CD4-positive, alpha-beta memory T cell (primary cell): ENCODE data around the gene MREG. TPM values are rescaled to one million over a fixed set of nuclear protein-coding genes. Genes with fewer than 3 reads are reported as not detected.

Source experiments
- CTCF ChIA-PET: fragments of 350-600 bp; sonication (Branson Sonifier 250); formaldehyde crosslinking; loops from one replicate; lab custom pipeline; 2021; ENCODE audit warnings: inconsistent platforms; ENCODE audit not compliant: partially characterized antibody; lab: Charles Lee
- POLR2A ChIA-PET: fragments of 350-600 bp; sonication (Branson Sonifier 250); formaldehyde crosslinking; loops from one replicate; lab custom pipeline; 2021; ENCODE audit not compliant: partially characterized antibody; lab: Charles Lee
- DNase-seq, 5 donors: peaks; one replicate each; pipeline versions ENCODE4 v3.0.0 to v3.0.0-alpha.2; 2020 to 2022; ENCODE audit warnings: mixed read lengths in 1 of 5
- H3K27ac ChIP-seq: one replicate; pipeline ENCODE4 v1.7.0; 2013; ENCODE audit warnings: low read depth, low read length
- H3K27me3 ChIP-seq: 2 replicates; pipeline ENCODE4 v1.7.0; 2013; ENCODE audit warnings: mild to moderate bottlenecking, low read length, moderate library complexity; ENCODE audit not compliant: insufficient read depth
- H3K36me3 ChIP-seq: 2 replicates; pipeline ENCODE4 v1.7.0; 2013; ENCODE audit warnings: mild to moderate bottlenecking, low read length, moderate library complexity; ENCODE audit not compliant: insufficient read depth
- H3K4me1 ChIP-seq: 2 replicates; pipeline ENCODE4 v1.7.0; 2013; ENCODE audit warnings: mild to moderate bottlenecking, low read length, moderate library complexity; ENCODE audit not compliant: insufficient read depth
- H3K4me3 ChIP-seq, 2 donors: one replicate each; pipeline ENCODE4 v1.7.0; 2013; ENCODE audit warnings: low read length in 2 of 2, mild to moderate bottlenecking in 1 of 2
- H3K9me3 ChIP-seq, 2 donors: one replicate each; pipeline ENCODE4 v1.7.0; 2013; ENCODE audit warnings: low read length in 2 of 2, control low read depth in 1 of 2; ENCODE audit not compliant: control insufficient read depth in 1 of 2
- H3K27ac Mint-ChIP-seq, 7 donors: one replicate each; pipeline ENCODE4 v1.8.0; 2020 to 2021; ENCODE audit warnings: mixed read lengths in 7 of 7, mild to moderate bottlenecking in 6 of 7, inconsistent platforms in 3 of 7, moderate library complexity in 3 of 7
- H3K27me3 Mint-ChIP-seq, 2 donors: one replicate each; pipeline ENCODE4 v1.8.0; 2020 to 2021; ENCODE audit warnings: mixed read lengths in 2 of 2
- H3K36me3 Mint-ChIP-seq, 2 donors: one replicate each; pipeline ENCODE4 v1.8.0; 2020 to 2021; ENCODE audit warnings: mixed read lengths in 2 of 2, inconsistent platforms in 1 of 2, mild to moderate bottlenecking in 1 of 2
- H3K4me1 Mint-ChIP-seq, 4 donors: one replicate each; pipeline ENCODE4 v1.8.0; 2020 to 2021; ENCODE audit warnings: mixed read lengths in 4 of 4, mild to moderate bottlenecking in 1 of 4
- H3K4me3 Mint-ChIP-seq, 8 donors: one replicate each; pipeline ENCODE4 v1.8.0; 2020 to 2021; ENCODE audit warnings: mixed read lengths in 8 of 8, mild to moderate bottlenecking in 7 of 8, moderate library complexity in 6 of 8, inconsistent platforms in 3 of 8
- H3K9me3 Mint-ChIP-seq, 8 donors: one replicate each; pipeline ENCODE4 v1.8.0; 2020 to 2021; ENCODE audit warnings: mixed read lengths in 8 of 8, mild to moderate bottlenecking in 5 of 8, inconsistent platforms in 3 of 8, moderate library complexity in 1 of 8
- intact Hi-C: fragments of 100-400 bp; cut with micrococcal nuclease; formaldehyde crosslinking; loops from one replicate; pipeline ENCODE4 v1.15.1; 2023
- polyA plus RNA-seq, 2 donors: library from polyadenylated mRNA; unstranded; fragments of 300-500 nt; fragmentation: Illumina TruSeq; gene quantifications; one replicate each; pipeline ENCODE4 v1.2.3, GENCODE V29; 2021
- total RNA-seq, 2 experiments: library from RNA; stranded (reverse); gene quantifications; one replicate each; pipeline ENCODE4 v1.2.3, GENCODE V29; 2021

The MREG gene
- total and polyA plus RNA-seq, 4 experiments from 2014 or later = 0.11 to 7.4 (median 4.7) TPM

DNA sequence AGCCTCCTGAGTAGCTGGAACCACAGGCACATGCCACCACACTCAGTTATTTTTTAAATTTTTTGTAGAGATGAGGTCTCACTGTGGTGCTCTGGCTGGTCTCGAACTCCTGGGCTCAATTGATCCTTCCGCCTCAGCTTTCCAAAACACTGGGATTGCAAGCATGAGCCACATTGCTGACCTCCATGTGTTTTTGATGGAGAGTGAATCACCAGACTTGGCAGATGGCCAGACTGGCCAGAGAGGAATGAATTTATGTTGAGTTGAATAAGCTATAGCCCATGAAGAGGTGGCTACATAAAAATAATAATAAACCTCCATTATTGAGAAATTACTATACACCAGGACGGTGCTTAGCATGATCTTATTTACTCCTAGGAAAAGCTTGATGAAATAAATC is 91.5 kb downstream of the MREG start:
- peaks cover 4 to 9% of the 10 kb centered on the region in 2 donors for H3K27me3 Mint-ChIP-seq
- H3K36me3 ChIP-seq = no peaks in the 10 kb centered on the region
- no peaks in the 10 kb centered on the region for H3K4me1 Mint-ChIP-seq
- H3K4me1 ChIP-seq = no peaks in the 10 kb centered on the region
- H3K36me3 Mint-ChIP-seq = no peaks in the 10 kb centered on the region
- no peak for DNase-seq
- ChIA-PET POLR2A (no interaction called here), CTCF (interaction anchor here (0.8 kb wide), 1 partner anchor 9 kb away, joined by 3 read pairs; no protein-coding TSS in a partner anchor)
- intact Hi-C loops = loop anchor here (5.0 kb wide), 1 partner anchor 650 kb away; no protein-coding TSS in a partner anchor
- no peaks in the 10 kb centered on the region for H3K9me3 ChIP-seq
- no peak overlapping the region for H3K27ac ChIP-seq
- no peaks in the 10 kb centered on the region for H3K9me3 Mint-ChIP-seq
- H3K27me3 ChIP-seq = no peaks in the 10 kb centered on the region
- H3K4me3 ChIP-seq = no peak overlapping the region
- H3K27ac Mint-ChIP-seq = no peak overlapping the region
- no peak overlapping the region for H3K4me3 Mint-ChIP-seq

DNA sequence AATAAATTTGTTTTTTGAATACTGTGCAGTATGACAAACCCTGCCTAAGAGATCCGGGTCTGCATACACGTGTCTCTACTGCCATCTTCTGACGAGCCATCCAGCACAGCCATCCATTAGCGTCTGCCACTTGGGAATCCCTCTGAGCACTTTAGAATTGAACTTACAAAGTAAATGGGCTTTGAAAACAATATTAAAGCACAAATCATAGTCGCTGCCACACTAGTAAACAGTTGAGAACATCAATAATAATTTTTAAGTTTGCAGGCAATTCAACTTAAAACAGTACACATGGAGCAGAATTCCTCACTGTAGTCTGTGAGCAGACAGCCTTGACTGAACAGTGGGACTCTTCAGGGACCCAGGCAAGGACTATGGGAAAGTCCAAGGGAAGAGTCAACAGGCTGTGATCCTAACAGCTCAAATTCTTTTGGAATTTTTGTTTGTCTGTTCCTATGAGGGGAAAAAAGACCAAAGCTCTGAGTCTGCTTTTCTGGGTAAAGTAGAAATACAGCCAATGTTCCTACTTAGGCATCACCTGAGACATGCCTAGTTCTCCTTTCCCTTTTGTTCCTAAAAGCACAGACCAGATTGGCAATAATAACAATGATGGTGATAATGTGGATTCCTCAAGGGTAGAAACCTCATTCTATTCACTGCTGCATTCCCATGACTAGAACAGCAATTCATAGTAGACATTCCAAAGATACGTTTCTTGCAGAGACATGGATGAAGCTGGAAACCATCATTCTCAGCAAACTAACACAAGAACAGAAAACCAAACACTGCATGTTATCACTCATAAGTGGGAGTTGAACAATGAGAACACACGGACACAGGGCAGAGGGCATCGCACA is 92.9 kb downstream of the MREG start:
- POLR2A ChIA-PET = no interaction called here
- intact Hi-C loops = loop anchor here (1.0 to 5.0 kb wide), 2 partner anchors 466 to 648 kb away; no protein-coding TSS in a partner anchor
- no peak overlapping the region for H3K27ac Mint-ChIP-seq

GRCh38 chr2:215919624-215920243 is 93.6 kb downstream of the MREG start:
- H3K27ac ChIP-seq = no peak overlapping the region
- Mint-ChIP-seq H3K27ac (no peak overlapping the region), H3K4me3 (no peak overlapping the region), H3K9me3 (no peaks in the 10 kb centered on the region), H3K4me1 (no peaks in the 10 kb centered on the region), H3K36me3 (no peaks in the 10 kb centered on the region), H3K27me3 (peaks cover 4 to 5% of the 10 kb centered on the region in 2 donors)
- no peaks in the 10 kb centered on the region for H3K4me1 ChIP-seq
- H3K9me3 ChIP-seq = no peaks in the 10 kb centered on the region
- H3K4me3 ChIP-seq = no peak overlapping the region
- H3K27me3 ChIP-seq = no peaks in the 10 kb centered on the region
- intact Hi-C loops = loop anchor here (1.0 to 5.0 kb wide), 2 partner anchors 465 to 647 kb away; no protein-coding TSS in a partner anchor
- ChIA-PET POLR2A (no interaction called here), CTCF (interaction anchor here (0.6 to 1.4 kb wide), 2 partner anchors 8 to 650 kb away, joined by 3 read pairs; no protein-coding TSS in a partner anchor)
- H3K36me3 ChIP-seq = no peaks in the 10 kb centered on the region
- DNase-seq = peak in 1 of 5 donors; percentile 3

More for the DNA sequence above, 92.9 kb downstream of the MREG start:
- no peak overlapping the region for H3K4me3 ChIP-seq
- H3K27ac ChIP-seq = no peak overlapping the region
- H3K27me3 Mint-ChIP-seq = peaks cover 4 to 8% of the 10 kb centered on the region in 2 donors
- no peaks in the 10 kb centered on the region for H3K4me1 Mint-ChIP-seq
- no peaks in the 10 kb centered on the region for H3K9me3 ChIP-seq
- H3K4me3 Mint-ChIP-seq = no peak overlapping the region
- no peaks in the 10 kb centered on the region for H3K4me1 ChIP-seq
- CTCF ChIA-PET = interaction anchor here (0.8 to 1.0 kb wide), 2 partner anchors 12 to 468 kb away, joined by 3 to 4 read pairs; no protein-coding TSS in a partner anchor
- no peaks in the 10 kb centered on the region for H3K36me3 ChIP-seq
- H3K27me3 ChIP-seq = no peaks in the 10 kb centered on the region
- peak; percentile 43 to 50 (median 46) for DNase-seq
- no peaks in the 10 kb centered on the region for H3K9me3 Mint-ChIP-seq
- no peaks in the 10 kb centered on the region for H3K36me3 Mint-ChIP-seq

DNA sequence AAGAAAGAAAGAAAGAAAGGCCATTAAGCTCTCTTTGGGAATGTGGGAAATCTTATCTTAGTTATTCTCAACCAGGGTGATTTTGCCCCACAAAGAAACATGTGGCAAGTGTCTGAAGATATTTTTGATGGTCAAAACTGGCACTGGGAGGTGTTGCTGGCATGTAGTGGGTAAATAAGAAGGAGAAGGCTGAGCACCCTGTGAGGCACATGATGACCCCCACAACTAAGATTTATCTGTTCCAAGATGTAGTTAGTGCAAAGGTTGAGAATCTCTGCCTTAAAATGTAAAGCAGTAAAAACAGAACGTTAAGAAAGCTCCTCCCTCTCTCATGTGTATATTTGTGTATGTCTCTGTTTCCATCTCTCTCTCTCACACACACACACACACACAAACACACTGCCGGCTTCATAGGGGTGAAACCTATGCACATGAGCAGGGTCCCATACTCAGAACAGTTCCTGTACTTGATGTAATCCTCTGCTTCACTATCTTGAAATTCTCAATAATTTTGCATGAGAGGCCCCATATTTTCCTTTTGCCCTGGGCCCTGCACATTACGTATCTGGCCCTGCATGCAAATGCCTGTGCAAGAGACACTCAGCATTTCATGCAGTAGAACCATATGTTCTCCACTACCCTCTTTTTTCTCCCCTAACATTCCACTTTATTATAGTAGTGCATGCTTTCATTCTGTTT is 94.3 kb downstream of the MREG start:
- H3K36me3 Mint-ChIP-seq = no peaks in the 10 kb centered on the region
- intact Hi-C loops = no loop called here

GRCh38 chr2:215917953-215918620 is 95.3 kb downstream of the MREG start:
- DNase-seq = no peak
- Mint-ChIP-seq H3K4me3 (no peak overlapping the region), H3K9me3 (no peaks in the 10 kb centered on the region), H3K4me1 (no peaks in the 10 kb centered on the region), H3K36me3 (no peaks in the 10 kb centered on the region), H3K27me3 (peaks cover 1 to 4% of the 10 kb centered on the region in 2 donors), H3K27ac (no peak overlapping the region)
- Histone ChIP-seq H3K27ac (no peak overlapping the region), H3K9me3 (no peaks in the 10 kb centered on the region), H3K27me3 (no peaks in the 10 kb centered on the region), H3K4me1 (no peaks in the 10 kb centered on the region), H3K4me3 (no peak overlapping the region), H3K36me3 (no peaks in the 10 kb centered on the region)
- CTCF ChIA-PET = interaction anchor here (1.4 to 2.0 kb wide), 3 partner anchors 10 to 463 kb away, joined by 3 to 4 read pairs (median 4); no protein-coding TSS in a partner anchor
- intact Hi-C loops = no loop called here
- POLR2A ChIA-PET = no interaction called here

More for the DNA sequence above, 94.3 kb downstream of the MREG start:
- Histone ChIP-seq H3K4me1 (no peaks in the 10 kb centered on the region), H3K36me3 (no peaks in the 10 kb centered on the region), H3K4me3 (no peak overlapping the region), H3K27me3 (no peaks in the 10 kb centered on the region), H3K27ac (no peak overlapping the region), H3K9me3 (no peaks in the 10 kb centered on the region)
- no peaks in the 10 kb centered on the region for H3K9me3 Mint-ChIP-seq
- no peak overlapping the region for H3K4me3 Mint-ChIP-seq
- H3K4me1 Mint-ChIP-seq = no peaks in the 10 kb centered on the region
- no peak for DNase-seq
- peaks cover 4 to 5% of the 10 kb centered on the region in 2 donors for H3K27me3 Mint-ChIP-seq
- POLR2A ChIA-PET = no interaction called here
- no peak overlapping the region for H3K27ac Mint-ChIP-seq
- CTCF ChIA-PET = interaction anchor here (0.6 to 2.0 kb wide), 4 partner anchors 9 to 1160 kb away, joined by 3 to 4 read pairs (median 3); no protein-coding TSS in a partner anchor

DNA sequence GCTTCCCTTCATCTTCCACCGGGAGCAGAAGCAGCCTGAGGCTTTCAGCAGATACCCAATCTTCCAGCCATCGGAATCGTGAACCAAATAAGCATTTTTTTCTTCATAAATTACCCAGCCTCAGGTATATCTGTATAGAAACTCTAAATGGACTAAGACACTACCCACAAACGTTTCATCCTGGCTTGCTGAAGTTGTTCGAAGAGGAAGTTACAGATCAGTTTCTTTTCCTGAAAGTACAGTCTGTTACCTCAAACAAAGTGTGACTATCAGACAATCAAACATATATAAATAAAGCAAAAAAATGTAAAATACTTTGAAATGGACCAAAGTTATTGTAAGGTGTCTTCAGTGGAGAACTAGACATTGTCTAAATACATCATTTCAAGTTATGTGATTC is 97.9 kb downstream of the MREG start:
- no peaks in the 10 kb centered on the region for H3K36me3 Mint-ChIP-seq
- no peaks in the 10 kb centered on the region for H3K4me1 Mint-ChIP-seq
- H3K9me3 Mint-ChIP-seq = no peaks in the 10 kb centered on the region
- Histone ChIP-seq H3K9me3 (no peaks in the 10 kb centered on the region), H3K36me3 (no peaks in the 10 kb centered on the region), H3K4me3 (no peak overlapping the region), H3K27me3 (no peaks in the 10 kb centered on the region), H3K27ac (no peak overlapping the region), H3K4me1 (no peaks in the 10 kb centered on the region)
- H3K4me3 Mint-ChIP-seq = no peak overlapping the region
- H3K27me3 Mint-ChIP-seq = peaks cover 4% of the 10 kb centered on the region in 2 donors
- POLR2A ChIA-PET = no interaction called here
- CTCF ChIA-PET = interaction anchor here (0.7 kb wide), 1 partner anchor 461 kb away, joined by 4 read pairs; no protein-coding TSS in a partner anchor
- H3K27ac Mint-ChIP-seq = no peak overlapping the region
- intact Hi-C loops = no loop called here
- DNase-seq = no peak
